ENCODE results near the gene IQCK.

GRCh38 chr16:19805459-19806162, 87.5 kb downstream of the IQCK start:
- no peak for TF ChIP-seq CEBPB (IDR thresholded peaks at IDR 0.05)
- no peak for TF ChIP-seq EP300 (IDR thresholded peaks at IDR 0.05; ENCODE audit: borderline replicate concordance)
- TF ChIP-seq TEAD4 (IDR thresholded peaks at IDR 0.05), result no peak
- TF ChIP-seq YY1 (IDR thresholded peaks at IDR 0.05; ENCODE audit: low read depth), result no peak
- no peak for TF ChIP-seq MAX (IDR thresholded peaks at IDR 0.05)

Measured in Ishikawa (cell line).